Mesendoderm (in vitro differentiated cells): ENCODE results near the gene ABR.

Source experiments
- DNase-seq: peaks from one replicate; pipeline ENCODE4 v3.0.0; 2013
- H2AK5ac ChIP-seq: 2 replicates; pipeline ENCODE4 v1.6.1; 2013; ENCODE audit warnings: low read length, inconsistent platforms
- H2BK120ac ChIP-seq: 2 replicates; pipeline ENCODE4 v1.6.1; 2013; ENCODE audit warnings: low read depth, mild to moderate bottlenecking, low read length, moderate library complexity, mixed read lengths
- H2BK15ac ChIP-seq: replicated peaks from 2 replicates; pipeline ENCODE4 v1.6.1; 2013; ENCODE audit warnings: low read depth, mild to moderate bottlenecking, moderate library complexity
- H2BK5ac ChIP-seq: 2 replicates; pipeline ENCODE4 v1.6.1; 2013; ENCODE audit warnings: low read length, inconsistent platforms
- H3K18ac ChIP-seq: 2 replicates; pipeline ENCODE4 v1.6.1; 2013; ENCODE audit warnings: mild to moderate bottlenecking, low read length, mixed read lengths
- H3K23ac ChIP-seq: one replicate; pipeline ENCODE4 v1.6.1; 2013; ENCODE audit warnings: low read length
- H3K27ac ChIP-seq: 2 replicates; pipeline ENCODE4 v1.5.1; 2013; ENCODE audit warnings: low read depth, mild to moderate bottlenecking, inconsistent platforms, low read length, moderate library complexity
- H3K27me3 ChIP-seq: 2 replicates; pipeline ENCODE4 v1.6.1; 2013; ENCODE audit warnings: low read length, control low read depth, mild to moderate bottlenecking, inconsistent platforms; ENCODE audit not compliant: insufficient read depth, poor library complexity
- H3K36me3 ChIP-seq: 2 replicates; pipeline ENCODE4 v1.6.1; 2013; ENCODE audit warnings: low read length, inconsistent platforms; ENCODE audit not compliant: control insufficient read depth, insufficient read depth
- H3K4ac ChIP-seq: one replicate; pipeline ENCODE4 v1.6.1; 2013; ENCODE audit warnings: low read depth, mild to moderate bottlenecking, low read length, moderate library complexity
- H3K4me1 ChIP-seq: 2 replicates; pipeline ENCODE4 v1.6.1; 2013; ENCODE audit warnings: low read depth, low read length, inconsistent platforms; ENCODE audit not compliant: control insufficient read depth
- H3K4me2 ChIP-seq: 2 replicates; pipeline ENCODE4 v1.6.1; 2013; ENCODE audit warnings: low read length
- H3K4me3 ChIP-seq: 2 replicates; pipeline ENCODE4 v1.5.1; 2013; ENCODE audit warnings: mild to moderate bottlenecking, low read length
- H3K56ac ChIP-seq: one replicate; pipeline ENCODE4 v1.6.1; 2013; ENCODE audit warnings: low read length
- H3K79me1 ChIP-seq: 2 replicates; pipeline ENCODE4 v1.6.1; 2013; ENCODE audit warnings: low read length, inconsistent platforms
- H3K79me2 ChIP-seq: 2 replicates; pipeline ENCODE4 v1.6.1; 2013; ENCODE audit warnings: mild to moderate bottlenecking, low read length; ENCODE audit not compliant: control insufficient read depth, insufficient read depth
- H3K9ac ChIP-seq: 2 replicates; pipeline ENCODE4 v1.6.1; 2013; ENCODE audit warnings: low read length, inconsistent platforms
- H4K5ac ChIP-seq: one replicate; pipeline ENCODE4 v1.6.1; 2013; ENCODE audit warnings: low read length
- H4K8ac ChIP-seq: one replicate; pipeline ENCODE4 v1.6.1; 2013; ENCODE audit warnings: low read depth, mild to moderate bottlenecking, control low read depth, low read length, moderate library complexity
- whole genome bisulfite sequencing: extraction: QIAGEN DNeasy Blood & Tissue Kit; methylation state at CpG from one replicate; pipeline ENCODE4 v1.1.7; 2013; ENCODE audit warnings: low lambda C conversion rate, missing lambda C conversion rate; ENCODE audit not compliant: insufficient coverage; ENCODE audit errors: extremely low coverage; 5-methylcytosine and 5-hydroxymethylcytosine counted together

Gene ABR

DNA sequence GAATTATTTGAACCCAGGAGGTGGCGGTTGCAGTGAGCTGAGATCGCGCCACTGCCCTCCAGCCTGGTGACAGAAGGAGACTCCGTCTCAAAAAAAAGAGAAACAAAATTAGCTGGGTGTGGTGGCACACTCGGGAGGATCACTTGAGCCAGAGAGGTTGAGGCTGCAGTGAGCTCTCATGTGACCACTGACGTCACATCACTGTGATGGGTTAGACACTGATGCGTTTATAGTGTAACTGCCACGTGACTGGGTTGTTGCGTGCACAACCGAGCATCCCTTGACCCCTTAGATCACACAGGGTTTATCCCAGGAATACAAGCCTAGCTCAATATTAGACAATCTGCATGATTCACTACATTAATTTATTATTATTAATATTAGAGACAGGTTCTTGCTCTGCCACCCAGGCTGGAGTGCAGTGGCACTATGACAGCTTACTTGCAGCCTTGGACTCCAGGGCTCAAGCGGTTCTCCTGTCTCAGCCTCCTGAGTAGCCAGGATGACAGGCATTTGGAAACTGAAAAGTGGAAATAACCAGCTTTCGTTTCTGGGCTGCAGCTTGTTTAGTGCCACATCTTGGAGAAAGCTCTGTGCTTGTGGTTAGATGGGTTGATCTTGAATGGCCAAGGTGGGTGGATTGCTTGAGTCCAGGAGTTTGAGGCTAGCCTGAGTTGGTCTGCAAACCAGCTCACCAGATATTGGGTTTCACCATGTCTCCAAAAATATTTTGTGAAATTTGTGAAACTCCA is 26.4 kb upstream of the ABR start:
- Histone ChIP-seq H2AK5ac (no peak overlapping the region), H3K79me2 (no peaks in the 10 kb centered on the region), H3K27ac (no peak overlapping the region), H3K4me1 (no peaks in the 10 kb centered on the region), H3K9ac (no peak overlapping the region), H3K36me3 (no peaks in the 10 kb centered on the region), H3K4ac (no peak overlapping the region), H3K18ac (no peak overlapping the region), H4K8ac (no peak overlapping the region), H2BK15ac (no peak overlapping the region), H2BK120ac (no peak overlapping the region), H3K23ac (no peak overlapping the region), H4K5ac (no peak overlapping the region), H2BK5ac (no peak overlapping the region), H3K4me2 (no peak overlapping the region), H3K4me3 (no peak overlapping the region), H3K27me3 (no peaks in the 10 kb centered on the region), H3K79me1 (no peaks in the 10 kb centered on the region), H3K56ac (no peak overlapping the region)
- no CpG with 5 or more reads among the region's 12 CpGs for WGBS
- no peak for DNase-seq

DNA sequence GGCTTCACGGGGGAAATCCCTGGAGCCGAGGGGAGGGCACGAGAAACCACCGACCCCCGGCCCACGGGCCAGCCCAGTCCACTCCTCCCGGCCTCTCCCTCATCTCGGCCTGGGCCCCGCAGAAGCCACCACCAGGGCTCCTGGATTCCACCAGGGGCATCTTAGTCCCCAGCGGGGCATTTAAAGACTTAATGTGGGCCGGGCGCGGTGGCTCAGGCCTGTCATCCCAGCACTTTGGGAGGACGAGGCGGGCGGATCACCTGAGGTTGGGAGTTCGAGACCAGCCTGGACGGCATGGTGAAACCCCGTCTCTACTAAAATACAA is 24.1 kb upstream of the ABR start:
- Histone ChIP-seq H4K5ac (no peak overlapping the region), H3K4me1 (no peaks in the 10 kb centered on the region), H2BK5ac (no peak overlapping the region), H3K4me2 (peak overlapping the region; percentile 41), H3K4ac (no peak overlapping the region), H3K27me3 (no peaks in the 10 kb centered on the region), H4K8ac (no peak overlapping the region), H2BK120ac (no peak overlapping the region), H3K4me3 (no peak overlapping the region), H3K79me2 (no peaks in the 10 kb centered on the region), H3K23ac (no peak overlapping the region), H3K27ac (no peak overlapping the region), H3K56ac (peak overlapping the region; percentile 90), H3K79me1 (no peaks in the 10 kb centered on the region), H3K36me3 (no peaks in the 10 kb centered on the region), H3K9ac (peak overlapping the region; percentile 57), H3K18ac (peak overlapping the region; percentile 7), H2AK5ac (no peak overlapping the region), H2BK15ac (no peak overlapping the region)
- no peak for DNase-seq
- WGBS: no CpG with 5 or more reads among the region's 19 CpGs

DNA sequence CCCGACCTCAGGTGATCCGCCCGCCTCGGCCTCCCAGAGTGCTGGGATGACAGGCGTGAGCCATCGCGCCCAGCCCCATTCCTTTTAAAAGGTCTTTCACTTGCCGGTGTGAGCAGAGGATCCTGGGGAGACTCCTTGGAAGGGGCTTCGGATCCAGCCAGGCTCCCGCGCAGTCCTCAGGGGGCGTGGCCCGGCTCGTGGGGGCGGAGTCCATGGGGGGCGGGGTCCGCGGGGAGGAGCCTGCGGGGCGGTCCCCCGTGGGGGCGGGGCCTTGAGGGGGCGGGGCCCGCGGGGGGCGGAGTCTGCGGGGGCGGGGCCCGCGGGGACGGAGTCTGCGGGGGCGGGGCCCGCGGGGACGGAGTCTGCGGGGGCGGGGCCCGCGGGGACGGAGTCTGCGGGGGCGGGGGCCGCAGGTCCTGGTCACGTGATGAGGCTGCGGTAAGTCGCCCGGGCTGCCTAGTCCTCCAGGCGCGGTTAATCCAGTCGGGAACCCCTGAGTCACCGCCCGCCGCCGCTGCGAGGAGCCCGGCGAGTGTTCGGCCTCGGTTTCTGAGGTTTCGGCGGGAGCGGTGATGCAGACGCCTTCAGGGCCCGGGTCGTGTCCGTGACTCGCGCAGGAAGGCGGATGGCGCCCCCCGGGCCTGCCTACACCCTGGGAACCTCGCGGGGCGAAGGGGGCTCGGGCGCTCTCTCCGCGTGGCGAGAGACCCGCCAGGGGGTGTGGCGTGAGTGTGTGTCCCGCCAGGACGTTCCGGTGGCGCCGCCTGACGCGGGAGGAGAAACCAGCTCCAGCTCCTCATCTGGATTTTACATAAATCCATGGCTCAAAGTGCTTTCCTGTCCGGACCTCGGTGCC is 23.6 kb upstream of the ABR start:
- H3K4me1 ChIP-seq: no peaks in the 10 kb centered on the region
- H2AK5ac ChIP-seq: no peak overlapping the region
- H2BK5ac ChIP-seq: no peak overlapping the region
- H2BK15ac ChIP-seq: no peak overlapping the region
- no peak overlapping the region for H4K5ac ChIP-seq
- H4K8ac ChIP-seq: no peak overlapping the region
- no peak overlapping the region for H3K27ac ChIP-seq
- no CpG with 5 or more reads among the region's 91 CpGs for WGBS
- H3K4me2 ChIP-seq: peak overlapping the region; percentile 41
- H3K56ac ChIP-seq: peak overlapping the region; percentile 90
- peak; percentile 79 for DNase-seq
- H3K79me2 ChIP-seq: no peaks in the 10 kb centered on the region
- H3K27me3 ChIP-seq: no peaks in the 10 kb centered on the region
- H3K23ac ChIP-seq: no peak overlapping the region
- H3K36me3 ChIP-seq: no peaks in the 10 kb centered on the region
- H3K9ac ChIP-seq: peak overlapping the region; percentile 57
- H3K18ac ChIP-seq: peak overlapping the region; percentile 7
- H2BK120ac ChIP-seq: no peak overlapping the region
- H3K4ac ChIP-seq: no peak overlapping the region
- peak overlapping the region; percentile 44 for H3K4me3 ChIP-seq
- no peaks in the 10 kb centered on the region for H3K79me1 ChIP-seq

DNA sequence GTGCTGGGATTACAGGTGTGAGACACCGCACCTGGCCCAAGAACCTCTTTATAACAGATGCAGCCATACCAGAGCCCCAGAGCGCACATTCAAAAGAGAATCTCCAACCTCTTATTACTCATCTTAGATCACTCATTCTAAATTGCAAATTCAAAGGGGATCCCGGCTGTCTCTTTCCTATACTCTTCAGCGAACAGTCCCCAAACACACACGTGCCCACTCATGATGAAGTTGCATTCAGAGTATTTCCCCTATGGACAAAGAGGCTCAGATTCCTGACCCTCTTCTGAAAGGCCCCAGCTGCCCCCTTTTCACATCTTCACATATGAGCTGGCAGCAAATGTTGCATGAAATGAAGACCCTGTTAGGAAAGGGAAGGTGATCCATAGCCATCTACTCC is 22.5 kb upstream of the ABR start:
- Histone ChIP-seq H2BK120ac (no peak overlapping the region), H3K36me3 (no peaks in the 10 kb centered on the region), H3K79me1 (no peaks in the 10 kb centered on the region), H3K56ac (no peak overlapping the region), H3K4ac (no peak overlapping the region), H3K79me2 (no peaks in the 10 kb centered on the region), H2BK5ac (no peak overlapping the region), H3K9ac (no peak overlapping the region), H3K27ac (no peak overlapping the region), H3K4me2 (no peak overlapping the region), H2AK5ac (no peak overlapping the region), H3K4me1 (no peaks in the 10 kb centered on the region), H3K18ac (no peak overlapping the region), H2BK15ac (no peak overlapping the region), H4K8ac (no peak overlapping the region), H3K27me3 (no peaks in the 10 kb centered on the region), H4K5ac (no peak overlapping the region), H3K4me3 (no peak overlapping the region), H3K23ac (no peak overlapping the region)
- no peak for DNase-seq
- WGBS: no CpG with 5 or more reads among the region's 5 CpGs

DNA sequence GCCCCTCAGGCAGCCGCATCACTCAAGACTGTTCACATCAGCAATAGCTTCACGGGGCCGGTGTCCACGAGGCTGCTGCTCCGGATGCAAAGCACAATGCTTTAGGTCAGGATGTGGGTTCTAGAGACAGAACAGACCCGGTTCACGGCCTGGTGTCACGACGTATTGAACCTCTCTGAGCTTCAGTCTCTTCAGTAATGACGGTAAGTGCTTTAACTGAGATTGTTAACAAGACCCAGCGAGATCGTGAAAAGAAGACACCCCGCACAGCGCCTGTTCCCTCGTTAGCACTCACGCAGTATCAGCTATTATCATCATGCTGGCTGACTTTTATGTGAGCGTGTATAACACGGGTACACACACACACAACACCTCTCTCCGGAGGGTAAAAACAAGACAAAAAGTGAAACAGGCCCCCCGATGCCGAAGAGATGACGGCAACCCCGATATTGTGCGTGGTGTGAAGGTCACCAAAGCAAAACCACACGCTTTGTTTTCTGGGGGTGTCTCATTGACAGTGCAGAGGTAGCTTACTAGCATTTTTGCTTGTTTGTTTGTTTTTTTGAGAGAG is 21.4 kb upstream of the ABR start:
- no peak for DNase-seq
- Histone ChIP-seq H3K23ac (no peak overlapping the region), H2BK15ac (no peak overlapping the region), H2BK5ac (no peak overlapping the region), H4K5ac (no peak overlapping the region), H3K4ac (no peak overlapping the region), H3K18ac (no peak overlapping the region), H2BK120ac (no peak overlapping the region), H3K27ac (no peak overlapping the region), H3K27me3 (no peaks in the 10 kb centered on the region), H3K9ac (no peak overlapping the region), H3K56ac (no peak overlapping the region), H3K79me2 (no peaks in the 10 kb centered on the region), H3K4me1 (no peaks in the 10 kb centered on the region), H3K4me2 (no peak overlapping the region), H3K79me1 (no peaks in the 10 kb centered on the region), H4K8ac (no peak overlapping the region), H3K36me3 (no peaks in the 10 kb centered on the region), H2AK5ac (no peak overlapping the region), H3K4me3 (no peak overlapping the region)
- no CpG with 5 or more reads among the region's 25 CpGs for WGBS
